Suprapubic skin (tissue), 4 donors: ENCODE data around the gene SPATA31E1. TPM values are rescaled to one million over a fixed set of nuclear protein-coding genes. Genes with fewer than 3 reads are reported as not detected.

Experiments used
- DNase-seq, 2 donors: peaks; one replicate each; pipeline ENCODE4 v3.0.0-alpha.2; 2019; ENCODE audit warnings: low spot score in 2 of 2
- H3K27ac ChIP-seq: fragments of 200-600 bp; sonication (generic); one replicate; pipeline ENCODE4 v1.5.1; 2019
- H3K27me3 ChIP-seq: fragments of 200-600 bp; sonication (generic); one replicate; pipeline ENCODE4 v1.5.1; 2019
- H3K36me3 ChIP-seq: fragments of 200-600 bp; sonication (generic); one replicate; pipeline ENCODE4 v1.5.1; 2019
- H3K4me1 ChIP-seq: fragments of 200-600 bp; sonication (generic); one replicate; pipeline ENCODE4 v1.5.1; 2019
- H3K4me3 ChIP-seq: fragments of 200-600 bp; sonication (generic); one replicate; pipeline ENCODE4 v1.5.1; 2019; ENCODE audit warnings: mild to moderate bottlenecking
- H3K9me3 ChIP-seq: fragments of 200-600 bp; sonication (generic); one replicate; pipeline ENCODE4 v1.5.1; 2019
- EP300 ChIP-seq: sonication (generic); formaldehyde crosslinking; IDR thresholded peaks from one replicate; pipeline ENCODE4 v1.6.1; 2017; ENCODE audit warnings: antibody characterized with exemption
- POLR2A ChIP-seq, 2 donors: fragments of 450-650 bp; IDR thresholded peaks; one replicate each; pipeline ENCODE4 v1.6.1; 2017; ENCODE audit warnings: antibody characterized with exemption in 2 of 2, mild to moderate bottlenecking in 2 of 2, moderate library complexity in 2 of 2
- POLR2AphosphoS5 ChIP-seq, 3 donors: sonication (generic); formaldehyde crosslinking; IDR thresholded peaks; one replicate each; pipeline ENCODE4 v1.6.1; 2017; ENCODE audit warnings: antibody characterized with exemption in 3 of 3
- WGBS: methylation state at CpG from one replicate; pipeline ENCODE4 v1.1.5; 2018; 5-methylcytosine and 5-hydroxymethylcytosine counted together
- total RNA-seq, 4 donors: library from RNA; depleted of rRNA; stranded (reverse); fragments of >200 nt; gene quantifications; one replicate each; pipeline ENCODE4 v1.1.0, GENCODE V29; 2016
- TF ChIP-seq, protein P1 (sequence below), 2 donors: fragments of 200-600 bp in 1 of 2; fragments of 450-650 bp in 1 of 2; sonication (generic) in 1 of 2; IDR thresholded peaks; one replicate each; pipeline ENCODE4 v1.5.1; 2016 to 2019; ENCODE audit warnings: antibody characterized with exemption in 2 of 2, mild to moderate bottlenecking in 1 of 2, moderate library complexity in 1 of 2

SPATA31E1 gene
- total RNA-seq, 4 donors from 2014 or later, result not detected

DNA sequence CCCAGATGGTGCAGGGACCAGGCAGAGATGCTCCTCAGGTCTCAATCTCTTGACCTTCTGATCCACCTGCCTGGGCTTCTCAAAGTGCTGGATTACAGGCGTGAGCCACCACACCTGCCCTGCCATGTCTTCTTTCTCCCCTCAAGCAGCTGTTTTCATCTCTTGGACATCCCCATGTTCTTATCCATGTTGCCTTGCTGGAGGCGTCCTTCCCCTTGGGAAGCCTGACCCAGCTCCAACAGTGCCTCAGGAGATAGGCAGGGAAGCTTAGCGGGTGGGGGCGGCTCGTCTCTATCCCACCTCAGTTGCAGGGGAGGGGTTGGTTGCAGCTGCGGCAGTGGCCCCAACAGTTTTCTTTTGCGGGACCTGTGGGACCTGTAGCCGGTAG is 24.7 kb upstream of the SPATA31E1 start:
- H3K27me3 ChIP-seq, result no peaks in the 10 kb centered on the region
- TF ChIP-seq, protein P1, sequence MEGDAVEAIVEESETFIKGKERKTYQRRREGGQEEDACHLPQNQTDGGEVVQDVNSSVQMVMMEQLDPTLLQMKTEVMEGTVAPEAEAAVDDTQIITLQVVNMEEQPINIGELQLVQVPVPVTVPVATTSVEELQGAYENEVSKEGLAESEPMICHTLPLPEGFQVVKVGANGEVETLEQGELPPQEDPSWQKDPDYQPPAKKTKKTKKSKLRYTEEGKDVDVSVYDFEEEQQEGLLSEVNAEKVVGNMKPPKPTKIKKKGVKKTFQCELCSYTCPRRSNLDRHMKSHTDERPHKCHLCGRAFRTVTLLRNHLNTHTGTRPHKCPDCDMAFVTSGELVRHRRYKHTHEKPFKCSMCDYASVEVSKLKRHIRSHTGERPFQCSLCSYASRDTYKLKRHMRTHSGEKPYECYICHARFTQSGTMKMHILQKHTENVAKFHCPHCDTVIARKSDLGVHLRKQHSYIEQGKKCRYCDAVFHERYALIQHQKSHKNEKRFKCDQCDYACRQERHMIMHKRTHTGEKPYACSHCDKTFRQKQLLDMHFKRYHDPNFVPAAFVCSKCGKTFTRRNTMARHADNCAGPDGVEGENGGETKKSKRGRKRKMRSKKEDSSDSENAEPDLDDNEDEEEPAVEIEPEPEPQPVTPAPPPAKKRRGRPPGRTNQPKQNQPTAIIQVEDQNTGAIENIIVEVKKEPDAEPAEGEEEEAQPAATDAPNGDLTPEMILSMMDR (IDR thresholded peaks at IDR 0.05), result no peak
- DNase-seq, result no peak
- H3K4me1 ChIP-seq, result no peaks in the 10 kb centered on the region
- H3K9me3 ChIP-seq, result peaks cover 14% of the 10 kb centered on the region
- H3K27ac ChIP-seq, result no peak overlapping the region
- WGBS, result 95% methylated on average over 7 of the region's 8 CpGs
- H3K36me3 ChIP-seq, result no peaks in the 10 kb centered on the region
- H3K4me3 ChIP-seq, result no peak overlapping the region

DNA sequence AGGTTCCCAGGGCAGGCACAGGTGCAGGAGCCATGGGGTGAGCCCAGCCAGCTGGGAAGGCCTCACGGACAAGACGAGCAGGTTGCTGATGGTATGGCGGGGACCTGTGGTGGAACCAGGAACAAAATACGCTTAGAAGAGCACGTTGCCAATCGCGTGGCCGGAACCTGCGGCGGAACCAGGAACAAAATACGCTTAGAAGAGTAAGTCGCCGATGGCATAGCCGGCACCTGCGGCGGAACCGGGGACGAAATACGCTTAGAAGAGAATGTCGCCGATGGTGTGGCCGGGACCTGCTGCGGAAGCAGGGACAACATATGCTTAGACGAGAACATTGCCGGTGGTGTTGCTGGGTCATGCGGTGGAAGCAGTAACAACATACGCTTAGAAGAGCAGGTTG is 23.5 kb upstream of the SPATA31E1 start:
- Histone ChIP-seq H3K4me3 (no peak overlapping the region), H3K27me3 (no peaks in the 10 kb centered on the region), H3K27ac (no peak overlapping the region), H3K9me3 (peaks cover 14% of the 10 kb centered on the region), H3K36me3 (no peaks in the 10 kb centered on the region), H3K4me1 (no peaks in the 10 kb centered on the region)
- no peak for DNase-seq
- 97% methylated on average over 27 of the region's 27 CpGs for WGBS
- TF ChIP-seq POLR2A (IDR thresholded peaks at IDR 0.05) (no peak), EP300 (no peak), POLR2AphosphoS5 (IDR thresholded peaks at IDR 0.05) (no peak)
- TF ChIP-seq, protein P1 (IDR thresholded peaks at IDR 0.05), result no peak

DNA sequence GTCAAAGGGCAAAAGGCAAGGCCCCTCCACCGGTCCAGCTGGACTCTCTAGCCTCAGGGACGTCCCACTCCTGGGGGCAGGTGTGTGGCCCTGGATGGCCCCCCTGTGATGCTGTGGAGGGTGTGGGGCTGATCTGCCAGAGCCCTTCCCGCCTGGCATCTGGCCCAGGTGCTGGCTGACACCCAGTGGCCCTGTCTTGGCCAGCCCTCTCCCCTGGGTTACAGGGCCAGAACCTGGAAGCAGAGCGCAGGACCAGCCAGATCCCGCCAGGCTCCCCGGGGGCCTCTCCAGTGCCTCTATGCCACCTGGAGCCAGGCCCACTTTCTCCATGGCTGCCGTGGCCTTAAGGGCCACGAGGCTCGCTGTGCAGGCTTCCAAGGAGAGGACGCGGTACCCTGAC is 22.9 kb upstream of the SPATA31E1 start:
- peaks cover 14% of the 10 kb centered on the region for H3K9me3 ChIP-seq
- DNase-seq, result no peak
- 95% methylated on average over 9 of the region's 11 CpGs for WGBS
- H3K4me3 ChIP-seq, result no peak overlapping the region
- no peaks in the 10 kb centered on the region for H3K36me3 ChIP-seq
- no peaks in the 10 kb centered on the region for H3K4me1 ChIP-seq
- TF ChIP-seq EP300 (no peak), POLR2AphosphoS5 (IDR thresholded peaks at IDR 0.05) (no peak), POLR2A (IDR thresholded peaks at IDR 0.05) (no peak)
- TF ChIP-seq, protein P1 (IDR thresholded peaks at IDR 0.05), result no peak
- H3K27ac ChIP-seq, result no peak overlapping the region
- no peaks in the 10 kb centered on the region for H3K27me3 ChIP-seq

DNA sequence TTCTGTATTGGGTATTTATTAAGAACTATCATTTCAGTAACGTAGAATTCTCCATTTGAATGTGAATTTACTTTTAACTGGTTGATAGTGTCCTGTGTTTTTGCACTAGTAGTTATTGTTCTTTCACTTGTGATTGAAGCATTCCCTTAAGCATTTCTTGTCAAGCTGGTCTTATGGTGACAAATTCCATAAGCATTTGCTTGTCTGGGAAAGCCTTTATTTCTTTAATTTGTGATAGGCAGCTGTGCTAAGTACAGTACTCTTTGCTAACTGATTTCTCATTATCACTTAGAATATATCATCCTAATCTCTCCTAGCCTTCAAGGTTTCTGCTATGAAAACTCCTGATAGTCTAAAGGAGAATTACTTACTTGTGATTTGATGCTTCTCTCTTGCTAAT is 21.3 kb upstream of the SPATA31E1 start:
- no peaks in the 10 kb centered on the region for H3K27me3 ChIP-seq
- no peaks in the 10 kb centered on the region for H3K36me3 ChIP-seq
- WGBS, result 91% methylated on average over 1 of the region's 1 CpG
- H3K27ac ChIP-seq, result no peak overlapping the region
- H3K9me3 ChIP-seq, result peaks cover 14% of the 10 kb centered on the region
- no peak for DNase-seq
- TF ChIP-seq, protein P1 (IDR thresholded peaks at IDR 0.05), result no peak
- no peak for TF ChIP-seq EP300
- no peak for TF ChIP-seq POLR2A (IDR thresholded peaks at IDR 0.05)
- TF ChIP-seq POLR2AphosphoS5 (IDR thresholded peaks at IDR 0.05), result no peak
- no peak overlapping the region for H3K4me3 ChIP-seq
- H3K4me1 ChIP-seq, result no peaks in the 10 kb centered on the region

DNA sequence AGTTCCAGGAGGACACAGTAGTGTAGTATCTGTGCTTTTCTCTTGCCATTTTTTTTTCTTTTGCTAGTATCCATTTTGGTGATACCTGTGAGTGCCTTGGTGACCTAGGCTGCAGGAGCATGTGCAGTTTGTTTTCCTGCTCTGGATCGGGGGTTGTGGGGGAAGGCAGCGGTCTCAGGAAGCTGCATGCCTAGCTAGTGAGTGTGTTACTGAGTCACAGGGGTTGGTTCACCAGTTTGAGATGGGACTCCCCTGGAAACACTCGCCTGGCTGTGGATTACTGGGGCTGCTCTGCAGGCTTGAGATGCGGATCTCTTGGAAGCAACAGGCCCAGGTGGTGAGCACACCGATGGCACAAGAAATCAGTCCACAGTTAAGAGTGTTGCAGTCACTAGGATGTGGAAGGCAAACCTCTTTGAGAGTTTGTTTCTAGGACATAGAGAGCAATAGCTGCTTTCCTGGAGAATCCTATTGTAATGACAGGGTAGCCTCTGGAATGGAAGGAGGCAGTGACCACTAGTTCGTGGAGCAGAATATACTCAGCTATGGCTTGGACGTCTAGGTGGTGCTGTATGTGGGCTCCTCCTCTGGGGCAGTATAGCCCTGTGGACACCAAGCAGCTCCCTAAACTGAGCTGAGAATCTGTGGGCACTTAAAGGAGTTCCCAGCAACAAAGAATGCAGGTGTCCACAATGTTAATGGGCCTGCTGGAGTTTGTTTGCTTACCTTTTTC is 20.0 kb upstream of the SPATA31E1 start:
- no peak overlapping the region for H3K4me3 ChIP-seq
- TF ChIP-seq POLR2AphosphoS5 (IDR thresholded peaks at IDR 0.05) (no peak), EP300 (no peak), POLR2A (IDR thresholded peaks at IDR 0.05) (no peak)
- TF ChIP-seq, protein P1 (IDR thresholded peaks at IDR 0.05), result no peak
- H3K27ac ChIP-seq, result no peak overlapping the region
- DNase-seq, result no peak
- WGBS, result 83% methylated on average over 5 of the region's 7 CpGs
- no peaks in the 10 kb centered on the region for H3K4me1 ChIP-seq
- H3K36me3 ChIP-seq, result no peaks in the 10 kb centered on the region
- peaks cover 14% of the 10 kb centered on the region for H3K9me3 ChIP-seq
- H3K27me3 ChIP-seq, result no peaks in the 10 kb centered on the region
